Stimulated activated naive CD8-positive, alpha-beta T cell treated with anti-CD3 and anti-CD28 coated beads, Interleukin-15, Interleukin-2, amounts not matched to agents 100 U/mL and 50 U/mL, for 24 hours (primary cell): ENCODE data around the gene COL27A1.
"Not testable (repeated sequence)": the region's sequence is repeated elsewhere in the genome, so short reads cannot be mapped to it uniquely, and the experiment has no call there.

Experiments
- ATAC-seq: fragments of 150-1000 bp; cut with Tn5 transposase; one replicate; pipeline ENCODE4 v1.10.0; 2021
- DNase-seq: peaks from one replicate; pipeline ENCODE4 v3.0.0; 2021

Gene COL27A1

DNA sequence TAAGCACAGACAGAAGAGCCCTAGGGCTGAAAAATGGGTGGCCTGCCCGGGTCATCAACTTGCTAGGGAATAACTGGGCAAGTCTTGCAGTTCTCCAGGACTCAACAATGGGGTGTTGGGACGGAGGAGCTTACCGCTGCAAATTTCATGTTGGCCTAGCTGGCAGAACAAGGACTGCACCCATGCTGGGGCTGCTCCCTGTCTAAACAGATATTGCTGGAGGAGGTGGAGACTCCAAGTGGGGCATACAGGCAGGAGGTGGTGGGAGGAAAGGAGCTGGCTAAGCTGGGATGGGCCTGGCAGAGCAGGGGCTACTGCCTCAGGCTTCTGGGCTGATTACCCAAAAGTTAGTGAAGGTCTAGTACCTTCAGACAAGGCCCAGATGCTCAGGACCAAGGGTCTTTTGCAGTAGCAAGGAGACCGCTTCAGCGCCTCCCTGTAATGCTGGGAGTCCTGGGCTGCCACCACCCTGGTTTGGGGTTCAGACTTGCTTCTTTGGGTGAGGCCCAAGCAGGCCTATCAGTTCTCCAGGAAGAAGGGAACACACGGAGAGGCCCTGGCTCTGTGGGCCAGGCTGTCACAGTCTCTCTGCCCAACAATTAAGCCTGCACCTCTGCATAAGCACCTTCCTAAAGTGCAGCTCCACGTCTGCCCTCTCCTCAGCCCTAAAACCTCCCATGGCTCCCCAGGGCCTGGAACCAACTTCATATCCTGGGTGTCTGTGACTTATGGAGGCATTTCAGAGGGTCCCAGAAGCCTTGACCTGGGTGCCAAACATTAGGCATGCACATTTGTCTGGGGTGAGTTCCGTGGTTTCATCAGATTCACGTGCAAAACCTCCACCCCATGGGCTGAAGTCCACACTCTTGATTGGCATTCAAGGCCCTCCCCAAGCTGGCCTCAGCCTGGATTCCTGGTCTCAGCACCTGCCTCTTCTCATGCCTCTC, 32.0 kb upstream of the COL27A1 start:
- no peak for ATAC-seq

DNA sequence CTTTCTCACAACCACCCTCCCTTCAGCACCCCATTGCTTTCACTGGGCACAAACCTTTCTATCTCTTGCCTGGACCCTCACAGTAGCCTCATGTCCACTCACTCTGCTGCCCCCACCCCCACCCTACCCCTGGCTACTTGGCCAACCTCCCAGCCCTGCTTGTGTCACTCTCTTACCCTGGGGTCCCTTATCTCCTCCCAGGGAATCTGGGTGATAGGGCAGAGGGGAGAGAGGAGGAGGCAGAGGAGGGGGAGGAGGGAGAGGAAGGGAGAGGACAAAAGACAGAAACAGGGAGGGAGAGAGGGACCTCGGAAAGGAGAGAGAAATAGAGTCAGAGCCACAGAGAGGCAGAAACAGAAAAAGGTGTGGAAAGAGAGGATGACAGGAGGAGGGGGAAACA, 31.2 kb upstream of the COL27A1 start:
- ATAC-seq, result no peak
- DNase-seq, result no peak

More for the DNA sequence above, 32.0 kb upstream of the COL27A1 start:
- no peak for DNase-seq

DNA sequence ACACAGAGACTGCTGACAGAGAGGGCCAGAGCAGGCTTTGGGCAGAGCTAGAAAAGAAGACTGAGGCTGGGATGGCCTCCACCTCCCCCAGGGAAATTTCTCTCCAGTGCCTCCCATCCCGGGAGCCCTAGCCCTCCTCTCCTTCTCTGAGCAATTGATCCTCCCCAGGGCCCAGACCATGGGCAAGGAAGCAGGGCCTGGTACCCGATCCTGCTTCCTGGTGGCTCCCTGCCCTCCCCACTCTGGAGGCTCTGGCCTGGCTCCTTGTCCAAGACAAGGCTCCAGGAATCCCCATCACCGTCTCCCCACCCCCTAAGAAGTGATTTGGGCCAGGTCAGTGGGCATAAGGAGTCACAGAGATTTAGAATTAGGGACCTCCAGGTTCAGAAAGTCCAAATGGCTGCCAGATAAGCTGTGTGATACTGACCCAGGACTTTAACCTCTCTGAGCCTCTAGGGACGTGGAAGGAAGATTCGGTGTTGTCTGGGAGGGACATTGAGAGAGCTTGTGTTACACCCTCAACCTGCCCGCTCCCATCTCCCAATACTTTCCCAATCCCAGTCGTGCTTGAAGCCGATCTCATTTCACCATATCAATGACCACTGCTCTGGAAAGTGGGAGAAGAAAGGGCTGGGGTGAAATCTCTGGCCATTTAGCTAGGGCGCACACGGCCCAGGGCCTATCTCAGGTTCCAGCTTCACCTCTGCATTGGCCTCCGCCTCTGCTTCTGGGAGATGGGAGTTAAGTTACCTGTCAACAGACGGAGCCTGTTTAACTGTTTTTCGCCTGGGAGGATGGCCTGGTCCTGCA, 30.5 kb upstream of the COL27A1 start:
- no peak for ATAC-seq
- DNase-seq, result no peak

GRCh38 chr9:114125476-114126013, 29.8 kb upstream of the COL27A1 start:
- DNase-seq, result no peak
- no peak for ATAC-seq

GRCh38 chr9:114126247-114127060, 28.9 kb upstream of the COL27A1 start:
- DNase-seq, result no peak
- no peak for ATAC-seq

- DNase-seq, ATAC-seq: not testable (repeated sequence)
Measured at GRCh38 chr9:114128759-114129158, 26.6 kb upstream of the COL27A1 start.

DNA sequence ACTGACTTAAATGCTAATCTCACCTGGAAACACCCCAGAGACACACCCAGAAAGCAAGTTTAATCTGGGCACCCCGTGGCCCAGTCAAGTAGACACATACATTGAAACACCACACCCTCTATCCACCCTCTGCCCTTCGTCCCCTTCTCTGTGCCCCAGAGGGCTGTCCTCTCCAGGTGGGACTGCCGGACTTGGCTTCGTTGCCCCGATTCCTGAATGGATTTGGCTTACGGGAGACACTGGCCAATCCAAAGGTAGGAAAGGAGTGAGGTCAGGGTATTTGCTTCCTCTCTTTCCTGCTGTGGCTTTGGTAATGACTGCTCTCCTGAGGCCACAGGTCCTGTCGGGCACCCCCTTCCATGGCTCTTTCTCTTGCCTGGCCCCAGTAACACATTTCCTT, 25.2 kb upstream of the COL27A1 start:
- DNase-seq, result no peak
- no peak for ATAC-seq

- no peak for DNase-seq
- ATAC-seq, result no peak
Measured at GRCh38 chr9:114130624-114131277, 24.6 kb upstream of the COL27A1 start.

DNA sequence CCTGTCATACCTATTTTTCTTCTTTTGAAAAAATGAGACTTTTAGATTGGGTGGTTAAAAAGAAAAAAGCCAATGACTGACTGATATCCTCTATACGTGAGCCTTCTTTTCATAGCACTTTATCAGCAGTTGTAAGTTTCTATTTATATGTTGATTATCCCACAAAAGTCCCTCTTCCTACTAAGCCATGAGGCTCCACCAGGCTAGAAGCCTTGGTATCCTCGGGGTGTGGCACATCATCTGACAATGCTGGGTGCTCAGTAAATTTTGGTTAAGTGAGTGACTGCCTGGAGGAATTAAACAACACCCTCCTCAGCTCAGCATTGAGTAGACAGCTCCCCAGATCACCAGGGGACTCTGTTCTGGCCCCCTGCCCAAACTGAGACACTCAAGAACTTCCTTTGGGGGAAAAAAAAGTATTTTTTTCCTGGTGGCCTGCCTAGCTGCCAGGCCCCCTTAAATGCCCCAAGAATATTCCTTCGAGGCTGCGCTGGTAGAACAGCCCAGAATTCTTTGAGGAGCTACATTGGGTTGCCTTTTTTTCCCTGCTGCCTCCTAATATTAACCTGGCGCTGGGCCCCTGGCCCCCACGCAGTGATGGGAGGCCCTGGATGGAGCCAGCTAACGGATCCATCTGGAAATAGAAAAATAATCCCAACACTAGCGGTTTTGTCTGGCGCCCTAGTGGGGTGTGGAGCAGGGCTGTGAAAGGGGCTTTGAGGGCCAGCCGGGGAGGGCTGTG, 23.4 kb upstream of the COL27A1 start:
- DNase-seq, result no peak
- no peak for ATAC-seq

DNA sequence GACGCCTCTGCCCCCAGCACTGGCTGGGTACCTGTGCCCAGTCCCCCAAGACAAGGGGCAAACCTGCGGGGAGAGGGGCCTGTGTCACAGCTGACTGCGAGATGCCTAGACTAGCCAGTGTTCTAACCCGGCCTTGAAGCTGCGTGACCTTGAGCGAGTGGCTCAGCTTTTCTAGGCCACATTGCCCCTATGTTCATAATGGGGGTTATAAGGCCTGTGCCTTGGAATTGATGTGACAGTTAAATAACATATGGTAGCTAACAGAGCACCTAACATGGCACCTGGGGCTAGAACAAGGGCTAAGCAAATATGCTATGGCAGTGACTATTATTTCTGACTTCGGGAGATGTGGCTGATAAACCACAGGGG, 22.8 kb upstream of the COL27A1 start:
- no peak for ATAC-seq
- DNase-seq, result no peak

DNA sequence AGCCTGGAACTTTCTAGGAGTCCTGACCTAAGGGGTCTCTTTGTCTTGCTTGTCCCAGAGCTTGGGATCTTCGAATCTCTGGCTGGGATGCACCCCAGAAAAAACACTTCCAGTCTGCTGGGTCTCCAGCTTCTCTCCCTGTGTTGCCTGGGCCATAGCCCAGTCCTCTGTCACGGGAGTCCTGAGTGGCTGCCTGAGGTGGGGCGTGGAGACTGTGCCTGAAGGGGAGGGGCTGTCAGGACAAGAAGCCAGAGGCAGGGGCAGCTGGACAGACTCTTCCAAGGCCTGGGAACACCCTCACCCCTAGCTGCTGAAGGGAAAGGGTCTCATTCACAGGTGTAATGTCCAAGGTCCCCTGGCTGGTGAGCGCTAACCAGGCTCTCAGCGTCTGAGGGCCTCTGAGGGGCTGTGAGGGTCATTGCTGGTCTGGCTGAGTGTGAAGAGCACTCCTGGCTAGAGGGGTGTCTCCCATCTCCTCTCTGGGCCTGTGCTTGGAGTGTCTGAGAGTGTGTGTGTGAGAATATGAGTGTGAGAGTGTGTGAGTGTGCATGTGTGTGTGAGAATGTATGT, 20.4 kb upstream of the COL27A1 start:
- DNase-seq (no peak), ATAC-seq (no peak)

DNA sequence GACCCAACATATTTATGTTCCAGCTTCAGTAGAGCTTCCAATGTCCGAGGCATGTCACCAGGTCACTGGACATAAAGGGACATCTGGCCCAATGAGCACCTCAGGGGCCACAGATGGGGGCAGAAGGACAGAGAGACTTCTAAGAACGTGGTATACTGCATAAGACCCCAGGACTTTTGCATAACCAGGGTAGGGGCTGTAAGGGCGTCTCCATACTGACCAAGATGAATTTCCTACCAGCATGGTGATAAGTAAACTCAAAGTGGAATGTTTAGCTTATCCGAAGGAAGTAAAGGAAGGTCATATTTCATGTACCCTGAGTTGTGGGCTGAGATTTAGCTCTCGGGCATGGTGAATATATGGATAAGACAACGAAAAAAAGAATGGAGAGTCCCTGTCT, 17.5 kb upstream of the COL27A1 start:
- no peak for ATAC-seq
- no peak for DNase-seq

GRCh38 chr9:114138552-114138971, 16.8 kb upstream of the COL27A1 start:
- DNase-seq (no peak), ATAC-seq (no peak)

GRCh38 chr9:114139071-114139470, 16.3 kb upstream of the COL27A1 start:
- ATAC-seq (no peak), DNase-seq (no peak)

DNA sequence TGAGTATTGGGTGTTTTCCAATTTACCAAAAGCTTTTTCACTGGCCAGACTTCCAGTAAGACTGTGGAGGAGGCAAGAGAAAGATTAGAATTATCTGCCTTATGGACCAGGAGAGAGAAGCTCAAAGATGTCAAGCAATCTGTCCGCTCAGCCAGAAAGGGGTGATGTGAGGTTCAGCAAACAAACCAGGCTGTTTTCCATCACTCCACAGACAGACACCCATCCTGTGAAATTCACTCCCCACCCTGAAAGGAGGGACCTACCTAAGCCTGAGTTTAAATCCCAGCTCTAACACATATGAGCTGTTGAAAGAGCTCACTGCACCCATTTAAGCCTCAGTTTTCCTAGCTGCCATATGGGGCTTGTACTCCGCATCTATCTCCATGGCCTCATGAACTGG, 14.9 kb upstream of the COL27A1 start:
- ATAC-seq (no peak), DNase-seq (no peak)

- DNase-seq, result no peak
- no peak for ATAC-seq
Measured at GRCh38 chr9:114140850-114141249, 14.5 kb upstream of the COL27A1 start.

- no peak for DNase-seq
- ATAC-seq, result no peak
Measured at GRCh38 chr9:114141553-114142402, 13.6 kb upstream of the COL27A1 start.

DNA sequence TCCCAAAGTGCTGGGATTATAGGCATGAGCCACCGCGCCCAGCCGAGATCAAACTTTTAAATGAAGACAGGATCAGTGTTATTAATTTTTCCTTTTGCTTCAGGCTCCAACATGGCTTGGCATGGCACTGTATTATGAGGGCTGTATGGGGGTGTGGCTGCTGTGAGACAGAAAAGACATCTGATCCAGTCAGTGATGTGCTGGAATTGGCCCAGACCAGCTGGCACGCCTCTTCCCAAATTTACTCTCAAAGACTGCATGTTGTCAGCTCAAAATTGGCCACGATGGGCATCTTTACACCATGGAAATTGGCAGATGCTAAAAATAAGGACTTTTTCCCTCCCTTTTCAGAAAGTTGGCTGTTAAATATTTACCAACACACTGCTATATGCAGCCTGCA, 12.1 kb upstream of the COL27A1 start:
- ATAC-seq, result no peak
- DNase-seq, result no peak

- DNase-seq (no peak), ATAC-seq (no peak)
Measured at GRCh38 chr9:114146735-114147134, 8.6 kb upstream of the COL27A1 start.

DNA sequence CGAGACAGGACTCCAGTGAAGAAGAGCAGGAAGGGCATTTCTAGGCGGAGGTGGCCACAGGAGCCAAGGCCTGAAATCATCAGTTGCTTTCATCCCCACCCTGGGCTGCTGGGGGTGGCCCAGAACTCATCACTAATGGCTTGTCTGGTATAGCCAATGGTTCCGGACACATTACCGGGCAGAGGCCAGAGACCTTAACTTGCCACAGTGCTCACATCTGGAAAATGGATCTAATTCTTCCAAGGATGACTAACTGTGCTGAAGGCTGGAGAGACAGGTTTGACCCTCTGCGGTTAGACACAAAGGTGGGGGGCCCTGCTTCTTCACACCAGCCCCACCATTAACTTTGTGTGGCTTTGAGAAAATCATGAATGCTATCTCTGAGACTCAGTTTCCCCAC, 6.2 kb upstream of the COL27A1 start:
- ATAC-seq (no peak), DNase-seq (no peak)
